ENCODE results near the gene YPEL4.

Gene YPEL4

DNA sequence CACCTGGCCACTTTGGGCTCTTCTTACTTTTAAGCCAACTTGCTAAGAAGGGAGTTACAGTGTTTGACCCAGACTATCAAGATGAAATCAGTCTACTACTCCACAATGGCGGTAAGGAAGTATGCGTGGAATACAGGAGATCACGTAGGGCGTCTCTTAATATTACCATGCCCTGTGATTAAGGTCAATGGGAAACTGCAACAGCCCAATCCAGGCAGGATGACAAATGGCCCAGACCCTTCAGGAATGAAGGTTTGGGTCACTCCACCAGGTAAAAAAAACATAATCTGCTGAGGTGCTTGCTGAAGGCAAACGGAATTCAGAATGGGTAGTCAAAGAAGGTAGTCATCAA is 1.0 kb upstream of the YPEL4 start:
- DNase-seq (ENCODE audit: low spot score), result no peak

DNA sequence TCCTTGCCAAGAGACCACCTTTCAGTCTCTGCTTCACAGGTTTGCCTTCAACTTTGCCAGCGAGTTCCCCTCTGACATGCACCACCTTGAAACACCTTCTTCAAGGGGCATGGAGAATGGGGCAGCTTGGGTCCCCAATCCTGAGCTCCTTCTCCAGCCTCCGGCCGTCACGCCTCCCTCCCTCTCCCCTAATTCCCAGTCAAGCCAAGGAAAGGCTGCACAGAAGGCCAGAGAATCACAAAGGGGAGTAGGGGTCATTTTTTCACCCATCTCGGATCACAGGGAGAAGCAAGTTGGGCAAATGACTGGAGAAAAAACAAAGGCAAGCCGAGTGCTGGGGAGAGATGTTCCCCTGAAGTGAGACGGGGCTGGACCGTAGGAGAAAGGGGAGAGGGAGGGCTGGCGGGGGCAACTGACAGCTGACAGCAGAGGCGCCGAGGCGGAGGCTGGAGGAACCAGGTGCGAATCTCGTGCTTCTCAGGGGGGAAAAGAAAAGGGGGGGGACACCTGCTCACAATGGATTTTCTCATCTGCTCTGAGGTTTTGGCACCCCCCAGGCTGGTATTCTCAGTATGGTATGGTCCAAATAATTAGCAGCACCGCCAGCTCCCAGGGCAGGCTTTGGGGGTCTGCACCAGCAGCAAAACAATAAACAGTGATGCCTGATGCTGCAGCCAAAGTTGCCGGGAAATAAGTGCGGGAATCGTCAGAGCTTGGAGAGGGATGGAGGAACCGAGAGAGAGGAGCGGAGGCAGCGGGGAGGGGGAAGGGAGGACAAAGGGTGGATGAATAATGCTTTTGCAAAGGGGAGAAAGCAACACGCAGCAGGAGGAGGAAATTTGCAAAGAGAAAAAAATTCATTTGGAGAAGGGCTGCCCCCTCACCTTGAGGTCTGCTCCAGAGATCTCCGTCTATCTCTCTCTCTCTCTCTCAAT is 644 bp downstream of the YPEL4 start:
- DNase-seq (ENCODE audit: low spot score), result no peak

DNA sequence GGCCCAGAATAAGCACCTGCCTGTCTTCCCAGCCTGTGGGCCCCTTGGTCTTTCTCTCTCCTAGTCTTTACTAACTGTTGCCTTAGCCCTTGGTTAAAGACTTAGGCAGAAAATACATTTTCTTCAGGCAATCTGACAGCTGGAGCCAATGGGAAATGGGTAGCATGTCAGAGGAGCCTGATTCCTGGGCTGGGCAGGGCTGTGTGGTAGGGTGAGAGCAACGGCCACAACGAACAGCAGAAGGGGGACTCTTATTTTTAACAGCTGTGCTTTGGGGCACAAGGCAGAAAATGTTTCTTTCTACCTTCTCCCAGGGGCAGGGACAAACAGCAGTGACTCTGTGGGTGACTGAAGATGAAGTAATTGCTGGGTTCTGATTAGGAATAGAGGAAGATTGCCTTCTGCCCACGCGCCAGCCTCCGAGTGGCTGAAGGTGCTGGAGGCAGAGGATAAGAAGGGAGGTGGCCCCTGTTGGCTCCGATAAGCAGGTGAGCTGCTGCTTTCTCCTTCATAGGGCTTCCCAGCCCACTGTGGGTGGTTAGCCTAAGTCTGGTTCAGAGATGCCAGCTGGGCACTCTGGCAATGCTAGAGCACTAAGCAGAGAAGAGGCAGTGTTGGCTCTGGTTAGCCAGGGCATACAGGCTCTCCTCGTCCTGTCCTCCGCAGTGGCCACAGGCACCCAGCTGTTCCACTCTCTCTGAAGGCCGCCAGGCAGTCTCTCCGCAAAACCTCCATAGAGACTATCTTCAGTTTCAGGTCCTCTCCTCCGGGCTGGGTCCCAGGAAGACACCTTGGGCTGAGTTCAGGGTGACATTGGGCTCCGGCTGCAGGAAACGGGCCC is 1.5 kb downstream of the YPEL4 start:
- no peak for DNase-seq (ENCODE audit: low spot score)

DNA sequence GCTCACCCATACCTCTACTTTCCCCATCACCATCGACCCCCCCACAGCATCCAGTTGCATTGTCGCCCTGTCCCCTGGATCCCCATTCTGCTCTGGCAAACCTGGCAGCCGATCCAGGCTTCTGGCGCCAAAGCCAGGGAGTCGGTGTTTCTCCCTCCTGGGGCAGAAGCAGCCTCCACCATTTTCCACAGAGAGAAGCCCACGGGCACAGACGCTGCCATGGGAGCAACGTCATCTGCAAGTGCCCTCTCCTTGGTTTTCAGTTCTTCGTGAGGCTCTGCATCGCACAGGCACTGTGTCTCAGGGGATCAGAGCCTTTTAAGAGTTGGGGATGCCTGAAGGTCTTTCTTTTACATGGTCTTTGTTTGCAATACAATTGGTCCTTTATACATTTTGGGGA is 2.3 kb downstream of the YPEL4 start:
- DNase-seq (ENCODE audit: low spot score), result no peak

DNA sequence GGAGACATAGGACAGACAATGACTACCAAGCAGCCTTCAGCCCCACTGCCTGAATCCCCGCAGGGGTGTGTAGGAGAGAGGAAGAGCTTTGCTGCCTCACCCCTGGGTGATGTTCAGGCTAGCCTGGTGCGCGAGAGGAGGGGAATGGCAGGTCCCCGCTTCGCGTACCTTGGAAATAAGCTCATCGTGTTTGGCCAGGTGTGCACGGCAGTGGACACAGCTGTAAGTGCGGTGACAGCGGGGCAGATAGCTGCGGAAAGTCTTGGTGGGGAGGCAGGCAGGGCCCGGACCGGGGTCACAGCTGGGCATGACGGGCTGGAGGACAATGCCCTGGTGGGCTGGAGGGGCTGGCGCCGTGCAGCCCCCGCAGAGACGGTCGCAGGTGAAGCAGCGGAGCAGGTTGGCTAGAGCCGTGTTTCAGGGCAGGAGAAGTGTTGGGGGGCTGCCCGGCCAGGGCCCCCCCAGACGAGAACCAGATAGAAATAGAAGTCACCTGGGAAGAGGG is 2.9 kb downstream of the YPEL4 start:
- DNase-seq (ENCODE audit: low spot score), result no peak

DNA sequence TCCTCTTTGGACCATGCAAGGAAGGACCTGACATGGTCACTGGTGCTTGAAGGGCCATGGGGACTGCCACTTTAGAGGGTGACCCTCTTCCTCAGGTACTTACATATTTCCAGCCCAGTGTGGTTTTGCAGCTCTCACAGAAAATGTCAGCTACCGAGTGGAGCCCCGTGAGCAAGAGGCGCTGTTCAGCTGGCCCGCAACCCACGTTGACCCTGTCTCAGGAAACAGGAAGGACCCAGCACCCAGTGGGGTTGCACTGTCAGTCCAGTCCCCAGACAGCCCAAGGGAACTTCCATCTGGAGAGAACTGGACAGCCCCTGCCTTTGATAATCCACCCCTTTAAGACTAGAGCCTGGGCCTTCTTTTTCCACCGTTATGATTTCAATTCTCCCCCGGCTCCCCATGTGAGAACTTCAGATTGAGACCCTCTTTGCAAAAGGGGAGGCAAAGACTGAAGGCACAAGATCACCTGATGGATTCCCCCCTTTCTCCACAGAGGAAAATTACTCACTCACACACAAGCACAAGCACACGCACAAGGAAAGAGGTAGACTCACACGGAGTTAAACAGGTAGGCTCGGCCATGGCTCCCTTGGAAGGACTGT is 3.4 kb downstream of the YPEL4 start:
- DNase-seq (ENCODE audit: low spot score), result no peak

DNA sequence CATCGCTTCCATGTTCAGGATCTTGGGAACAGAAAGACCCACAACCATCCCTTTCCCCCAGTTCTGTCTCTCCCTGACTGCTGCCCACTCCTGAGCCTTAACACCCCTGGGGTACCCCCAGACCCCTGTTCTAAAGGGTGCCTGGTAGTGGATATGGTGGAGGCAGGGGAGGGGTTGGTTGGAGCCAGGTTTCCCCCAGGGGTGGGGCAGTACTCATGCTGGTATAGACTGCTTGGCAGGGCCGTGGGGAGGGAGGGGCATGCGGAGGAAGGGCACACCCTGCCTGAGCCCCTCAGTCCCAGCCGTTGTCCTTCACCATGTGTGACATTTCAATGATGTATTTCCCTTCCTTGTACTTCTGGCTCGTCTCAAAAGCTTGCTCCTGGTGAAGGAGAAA is 4.0 kb downstream of the YPEL4 start:
- DNase-seq (ENCODE audit: low spot score), result no peak

DNA sequence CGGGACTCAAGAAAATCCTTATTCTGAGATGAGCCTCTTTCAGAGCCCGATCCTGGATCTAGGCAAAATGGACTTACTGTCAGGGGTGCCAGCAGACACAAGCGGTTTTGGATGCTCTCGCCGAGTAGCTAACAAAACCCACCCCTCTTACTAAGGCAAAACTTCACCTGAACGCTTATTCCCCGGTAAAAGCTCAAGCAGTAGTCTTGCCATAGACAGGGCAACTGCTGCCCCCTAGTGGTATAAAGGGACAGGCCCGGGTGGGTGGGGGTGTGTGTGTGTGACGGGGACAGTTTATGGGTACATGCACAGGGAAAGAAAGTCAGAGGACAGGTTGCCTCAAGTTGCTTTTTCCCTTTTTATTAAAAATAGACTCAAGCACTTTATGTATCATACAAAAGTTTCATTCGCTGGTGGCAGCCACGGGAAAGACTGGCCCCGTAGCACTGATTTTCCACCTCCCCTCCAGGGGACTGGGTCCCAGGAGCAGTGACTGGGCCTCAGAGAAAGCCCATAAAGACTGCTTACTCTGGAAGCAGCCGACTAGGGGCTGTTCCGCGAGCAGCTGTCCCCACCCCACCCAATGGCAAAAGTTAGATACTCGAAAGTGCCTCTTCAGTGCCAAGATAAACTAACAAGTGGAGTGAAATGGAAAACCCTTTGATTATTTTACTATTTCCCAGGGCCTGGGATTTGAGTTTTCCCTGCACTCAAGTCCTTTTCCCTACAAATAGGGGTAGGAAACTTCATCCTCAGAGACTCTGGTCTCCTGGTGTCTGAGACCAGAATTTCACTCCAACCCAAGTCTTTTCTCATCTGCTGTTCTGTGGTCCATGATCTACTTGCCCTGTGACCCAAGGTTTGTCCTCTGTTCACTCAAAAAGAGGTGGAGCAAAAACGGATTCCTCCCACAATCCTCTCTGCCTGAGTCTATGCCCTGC is 4.7 kb downstream of the YPEL4 start:
- DNase-seq (ENCODE audit: low spot score), result peak; percentile 92

DNA sequence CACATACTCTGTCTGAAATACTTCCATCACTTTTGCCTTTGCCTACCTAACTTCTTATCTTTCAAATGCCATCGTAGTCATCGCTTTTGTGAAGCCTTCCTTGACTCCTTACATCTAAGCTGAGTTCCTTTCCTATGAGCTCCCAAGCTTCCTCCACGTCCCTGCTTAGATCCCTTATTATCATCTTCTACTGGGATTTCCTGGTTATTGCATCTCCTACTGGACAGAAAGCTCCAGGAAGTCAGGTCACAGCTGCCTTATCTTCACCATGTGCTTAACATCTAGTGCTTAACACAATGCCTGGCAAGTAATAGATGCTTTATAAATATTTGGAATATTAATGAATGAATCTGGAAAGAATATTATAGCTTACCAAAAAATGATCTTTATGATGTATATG is 5.9 kb downstream of the YPEL4 start:
- no peak for DNase-seq (ENCODE audit: low spot score)

DNA sequence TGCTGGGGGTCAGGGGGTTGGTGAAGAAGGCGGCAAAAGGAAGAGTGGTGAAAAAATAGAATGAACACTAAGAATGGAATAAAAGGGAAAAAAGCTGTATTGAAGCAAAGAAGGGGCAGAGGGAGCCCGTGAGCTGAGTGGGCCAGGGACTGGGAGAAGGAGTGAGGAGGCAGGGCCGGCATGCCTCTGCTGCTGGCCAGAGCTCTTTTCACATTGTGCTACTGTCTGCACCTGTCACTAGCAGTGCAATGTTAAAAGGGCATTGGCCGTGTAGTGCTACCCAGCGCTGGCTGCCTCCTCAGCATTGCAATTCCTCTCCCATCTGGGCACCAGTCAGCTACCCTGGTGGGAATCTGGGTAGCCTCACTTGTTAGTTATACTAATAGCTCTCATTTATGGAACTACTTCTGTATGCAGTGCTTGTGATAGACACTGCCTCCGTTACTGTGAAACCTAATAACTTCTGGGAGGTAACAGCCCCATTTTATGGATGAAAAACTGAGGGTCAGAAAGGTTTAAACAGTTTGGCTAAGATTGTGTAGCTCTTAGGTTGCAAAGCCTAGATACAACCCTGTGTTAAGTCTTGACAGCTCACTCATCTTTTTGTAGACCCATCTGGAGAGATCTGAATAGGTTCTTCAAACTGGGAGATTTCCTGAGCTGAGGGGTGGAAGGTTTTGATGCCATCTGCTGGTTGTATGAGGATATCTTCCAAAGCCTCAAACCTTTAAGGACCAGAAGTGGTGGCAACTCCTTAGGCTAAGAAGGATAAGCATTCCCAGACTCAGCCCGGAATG is 8.5 kb downstream of the YPEL4 start:
- DNase-seq (ENCODE audit: low spot score), result peak; percentile 41

DNA sequence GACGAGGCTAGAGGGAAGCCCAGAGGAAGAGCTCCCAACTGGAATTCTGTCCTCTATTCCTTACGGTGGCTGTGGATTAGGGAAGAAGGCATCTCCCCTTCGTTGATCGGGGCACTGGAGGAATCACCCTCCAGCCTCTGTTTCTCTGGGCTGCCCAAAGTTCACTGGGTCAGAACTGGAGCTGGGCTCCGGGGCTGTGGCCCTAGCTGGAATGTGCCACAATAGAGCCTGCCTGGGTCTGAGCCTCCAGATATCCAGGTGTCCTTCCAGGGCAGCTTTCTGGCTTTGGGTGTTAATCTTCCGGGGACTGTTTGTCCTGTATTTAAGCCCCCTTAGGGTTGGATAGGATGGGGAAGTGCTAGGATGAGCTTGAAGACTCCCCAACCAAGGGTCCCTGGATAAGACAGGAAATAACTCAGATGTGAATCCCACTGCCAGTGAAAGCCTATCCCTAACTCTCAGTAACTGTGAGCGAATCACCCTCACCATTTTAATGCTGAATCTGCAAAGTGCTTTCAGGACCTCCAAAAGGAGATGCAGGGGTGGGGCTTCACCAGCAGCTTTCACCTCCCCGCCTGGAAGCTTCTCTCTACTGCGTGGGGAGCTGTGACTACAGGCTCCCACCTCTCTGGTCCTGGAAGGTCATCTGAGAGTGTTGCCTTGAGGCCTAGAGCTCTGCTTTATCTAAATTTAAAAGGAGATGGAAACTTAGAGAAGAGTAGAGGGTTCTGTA is 9.5 kb downstream of the YPEL4 start:
- no peak for DNase-seq (ENCODE audit: low spot score)

DNA sequence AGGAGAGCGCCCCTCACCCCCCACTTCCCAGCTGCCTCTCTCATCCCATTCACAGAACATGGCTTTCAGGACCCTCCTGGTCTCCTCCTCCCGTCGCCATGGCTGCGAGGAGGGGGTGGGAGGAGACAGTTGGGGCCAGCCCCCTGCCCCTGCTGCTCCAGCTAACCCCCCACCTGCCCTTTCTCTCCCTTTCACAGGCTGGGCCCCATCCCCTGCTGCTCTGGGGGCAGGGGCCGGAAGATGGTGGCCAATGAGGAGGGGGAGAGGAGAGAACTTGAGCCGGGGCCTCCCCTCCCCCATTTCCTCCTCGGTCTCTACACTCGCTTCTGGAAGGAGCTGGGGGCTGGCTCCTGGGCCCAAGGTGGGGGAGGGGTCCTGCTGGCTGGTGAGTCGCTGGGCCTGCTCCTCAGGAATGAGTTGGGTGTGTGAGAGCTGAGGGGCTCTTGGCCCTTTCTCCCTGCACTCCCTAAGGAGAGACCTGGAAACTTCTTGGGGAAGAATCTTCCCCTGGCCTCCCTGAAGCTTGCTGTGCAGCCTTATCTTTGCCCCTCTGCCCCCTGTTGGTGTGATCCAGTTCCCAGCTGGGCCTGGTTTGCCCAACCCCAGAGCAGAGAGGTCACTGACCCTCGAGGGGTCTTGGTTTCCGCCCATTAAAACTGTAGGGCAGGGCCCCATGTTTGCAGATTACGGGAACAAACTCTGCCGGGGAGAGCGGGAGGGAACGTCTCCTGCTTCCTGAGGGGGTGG is 10.2 kb downstream of the YPEL4 start:
- DNase-seq (ENCODE audit: low spot score), result no peak

DNA sequence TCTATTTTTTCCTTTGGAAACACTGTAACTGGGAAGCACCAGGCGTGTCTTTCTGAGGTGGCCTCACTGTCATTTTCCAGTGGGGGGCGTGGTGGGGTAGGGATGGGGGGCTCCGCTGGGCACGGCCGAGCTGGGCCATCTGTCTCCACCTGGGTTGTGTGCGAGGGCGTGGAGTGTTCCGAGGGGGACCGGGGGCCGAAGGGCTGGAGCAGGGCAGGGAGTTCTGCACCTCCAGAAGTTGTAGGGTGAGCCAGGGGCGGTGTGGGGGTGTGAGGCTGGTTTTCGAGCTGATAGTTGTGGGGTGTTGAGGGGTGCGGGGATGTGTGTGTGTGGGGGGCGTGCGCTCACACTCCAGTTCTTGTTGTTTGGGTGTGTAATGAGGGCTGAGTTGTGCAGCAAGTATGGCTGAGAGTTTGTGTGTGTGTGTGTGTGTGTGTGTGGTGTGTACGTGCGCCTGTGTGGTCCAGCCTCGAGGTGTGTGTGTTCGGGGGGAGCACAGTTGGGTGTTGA is 10.8 kb downstream of the YPEL4 start:
- no peak for DNase-seq (ENCODE audit: low spot score)

DNA sequence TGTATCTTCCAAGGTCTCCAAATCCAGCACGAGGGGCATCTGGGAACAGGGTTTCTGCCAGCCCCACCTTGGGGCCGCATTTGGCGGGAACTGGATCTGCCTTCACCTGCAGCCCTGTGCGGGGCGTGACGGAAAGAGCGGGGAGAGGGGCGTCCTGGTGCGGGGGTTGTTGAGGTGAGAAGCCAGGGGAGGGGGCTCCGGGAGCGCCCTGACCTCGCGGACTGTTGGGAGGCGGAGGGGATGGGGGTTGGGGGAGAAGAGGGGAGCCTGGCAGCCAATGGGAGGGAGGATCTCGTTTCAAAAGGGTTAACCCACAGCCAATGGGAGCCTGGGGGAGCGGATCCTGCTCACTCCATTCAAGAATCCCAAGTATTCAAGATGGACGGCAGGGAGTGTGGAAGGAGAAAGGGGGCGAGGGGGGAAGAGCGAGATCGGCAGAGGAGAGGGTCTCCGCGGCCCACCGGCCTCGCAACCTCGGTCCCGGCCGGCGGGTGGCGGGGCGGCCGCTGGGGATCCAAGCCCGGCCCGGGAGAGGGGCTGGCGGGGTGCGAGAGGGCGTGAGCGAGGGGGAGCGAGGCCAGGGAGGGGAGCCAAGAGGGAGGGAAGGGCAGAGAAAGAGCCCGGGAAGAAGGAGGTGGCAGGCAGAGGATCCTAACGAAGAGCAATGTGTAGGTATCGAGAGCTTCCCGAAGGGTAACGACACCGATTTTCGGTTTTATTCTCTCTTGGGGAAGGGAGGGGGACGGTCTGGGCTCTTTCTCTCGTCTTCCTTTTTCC is 11.5 kb downstream of the YPEL4 start:
- DNase-seq (ENCODE audit: low spot score), result no peak

DNA sequence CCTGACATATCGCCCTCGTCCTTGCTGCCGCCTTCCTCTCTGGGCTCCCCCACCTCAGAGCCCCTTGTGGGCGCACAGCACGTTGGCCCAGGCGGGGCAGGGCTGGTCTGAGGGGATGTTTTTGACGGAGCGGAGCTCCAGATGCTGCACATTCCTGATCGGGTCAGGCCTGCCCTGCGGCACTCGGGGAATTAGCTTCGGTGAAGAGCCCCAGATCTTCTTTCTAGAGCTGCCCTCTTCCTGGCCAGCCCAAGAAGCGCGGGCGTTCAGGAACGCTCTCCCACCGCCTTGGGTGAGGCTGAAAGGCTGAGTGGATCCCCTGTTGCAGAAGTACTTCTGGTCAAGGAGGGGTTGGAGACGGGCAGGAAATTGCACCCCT is 12.1 kb downstream of the YPEL4 start:
- DNase-seq (ENCODE audit: low spot score), result no peak

DNA sequence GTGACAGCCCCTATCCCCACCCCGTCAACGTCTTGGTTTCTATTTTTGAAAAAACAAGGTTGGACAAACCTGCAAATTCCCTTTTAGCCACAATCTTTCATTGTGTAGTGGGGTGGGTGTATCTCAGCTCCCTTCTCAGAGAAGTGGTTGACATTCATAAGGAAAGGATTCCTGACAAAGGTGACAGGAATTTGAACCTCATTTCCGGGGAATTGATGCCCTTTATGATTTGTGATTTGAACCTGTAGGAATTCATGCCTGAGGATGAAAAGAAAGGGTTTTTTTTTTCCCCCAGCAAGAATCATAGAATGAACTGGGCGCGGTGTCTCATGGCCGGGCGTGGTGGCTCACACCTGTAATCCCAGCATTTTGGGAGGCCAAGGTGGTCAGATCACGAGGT is 14.5 kb downstream of the YPEL4 start:
- DNase-seq (ENCODE audit: low spot score), result no peak

DNA sequence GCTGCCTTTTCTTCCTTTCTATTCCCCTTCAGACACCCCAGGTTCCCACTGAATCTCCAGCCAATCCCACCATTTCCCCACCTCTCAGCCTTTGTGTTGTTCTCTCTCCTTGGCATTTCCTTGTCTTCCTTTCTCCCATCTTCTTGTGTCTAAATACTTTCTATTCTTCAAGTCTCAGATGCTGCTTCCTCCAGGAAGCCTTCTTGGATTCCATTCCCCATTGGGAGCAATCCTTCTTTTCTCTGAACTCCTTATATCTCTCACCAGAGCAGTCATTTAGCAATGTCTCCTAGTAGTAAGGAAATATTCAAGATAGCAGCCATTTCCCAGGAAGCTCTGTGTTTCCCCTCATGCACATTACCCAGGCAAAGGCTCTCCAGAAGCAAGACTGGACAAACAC is 15.4 kb downstream of the YPEL4 start:
- no peak for DNase-seq (ENCODE audit: low spot score)

DNA sequence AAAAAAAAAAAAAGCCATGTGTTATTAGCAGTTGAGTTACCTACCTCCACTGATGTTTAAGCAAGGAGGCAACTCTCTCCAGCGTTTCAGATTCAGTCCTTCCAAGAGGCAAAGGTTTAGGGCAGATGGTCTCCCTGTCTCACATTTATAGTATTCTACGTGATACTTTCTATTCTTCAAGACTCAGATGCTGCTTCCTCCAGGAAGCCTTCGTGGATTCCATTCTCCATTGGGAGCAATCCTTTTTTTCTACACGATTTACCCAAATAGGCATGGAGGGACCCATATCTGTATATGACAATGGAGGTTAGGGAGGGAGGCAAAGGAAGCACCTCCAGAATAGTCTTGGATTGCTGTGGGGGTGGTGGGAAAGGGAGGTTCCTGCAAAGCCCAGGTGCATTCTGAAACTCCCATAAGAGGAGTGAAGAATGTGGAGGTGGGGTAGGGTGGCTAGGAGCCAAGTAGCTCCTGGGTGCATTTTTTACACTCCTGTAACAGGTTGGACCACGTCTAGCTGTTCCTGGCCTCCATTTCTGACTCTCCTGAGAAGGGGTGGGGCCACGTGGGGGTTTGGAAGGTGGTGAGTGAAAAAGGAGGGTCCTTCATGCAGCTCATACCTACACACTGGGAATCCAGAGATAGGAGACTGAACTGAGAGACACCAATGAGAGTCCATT is 16.2 kb downstream of the YPEL4 start:
- DNase-seq (ENCODE audit: low spot score), result no peak

Data from CD4-positive, alpha-beta T cell treated with Interleukin-15 for 4 hours (primary cell).